Ishikawa (cell line): ENCODE results near the gene CELF2.

Experiments used
- CEBPB ChIP-seq: IDR thresholded peaks from 2 replicates; pipeline ENCODE4 v1.6.1; 2012
- EGR1 ChIP-seq: IDR thresholded peaks from 2 replicates; pipeline ENCODE4 v1.6.1; 2012
- EP300 ChIP-seq: IDR thresholded peaks from 2 replicates; pipeline ENCODE4 v1.6.1; 2012; ENCODE audit warnings: borderline replicate concordance
- FOXM1 ChIP-seq: IDR thresholded peaks from 2 replicates; pipeline ENCODE4 v1.6.1; 2012; ENCODE audit warnings: low read depth, borderline replicate concordance
- NFIC ChIP-seq: IDR thresholded peaks from 2 replicates; pipeline ENCODE4 v1.6.1; 2012
- RAD21 ChIP-seq: IDR thresholded peaks from 2 replicates; pipeline ENCODE4 v1.6.1; 2012; ENCODE audit warnings: low read depth
- TAF1 ChIP-seq: IDR thresholded peaks from 2 replicates; pipeline ENCODE4 v1.6.1; 2012; ENCODE audit warnings: low read depth, mild to moderate bottlenecking
- TEAD4 ChIP-seq: IDR thresholded peaks from 2 replicates; pipeline ENCODE4 v1.6.1; 2012
- TF ChIP-seq, protein P1 (sequence below): IDR thresholded peaks from 2 replicates; pipeline ENCODE4 v1.6.1; 2012; ENCODE audit warnings: low read depth, mild to moderate bottlenecking
- TF ChIP-seq, protein P2 (sequence below): IDR thresholded peaks from 2 replicates; pipeline ENCODE4 v1.6.1; 2012
- TF ChIP-seq, protein P3 (sequence below): IDR thresholded peaks from 2 replicates; pipeline ENCODE4 v1.6.1; 2012

DNA sequence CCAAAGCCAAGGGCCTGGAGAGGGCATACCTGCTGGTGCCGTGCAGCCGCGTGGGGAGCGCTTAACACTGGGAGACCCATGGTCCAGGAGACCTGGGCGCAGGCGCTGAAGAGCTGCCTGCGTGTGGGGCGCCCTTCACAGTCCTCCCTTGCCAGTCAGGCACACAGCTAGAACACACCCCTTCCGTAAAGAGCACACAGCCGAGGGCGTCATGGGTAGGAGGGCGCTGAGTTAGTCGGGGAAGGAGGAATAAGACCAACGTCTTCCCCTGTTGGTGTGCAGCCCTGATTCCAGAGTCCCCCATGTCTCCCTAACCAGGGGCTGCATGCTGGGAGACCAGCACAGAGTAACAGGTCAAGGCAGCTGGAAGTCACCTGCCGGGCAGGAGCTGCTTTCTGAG, 319.8 kb downstream of the CELF2 start:
- no peak for TF ChIP-seq NFIC
- TF ChIP-seq, protein P1, sequence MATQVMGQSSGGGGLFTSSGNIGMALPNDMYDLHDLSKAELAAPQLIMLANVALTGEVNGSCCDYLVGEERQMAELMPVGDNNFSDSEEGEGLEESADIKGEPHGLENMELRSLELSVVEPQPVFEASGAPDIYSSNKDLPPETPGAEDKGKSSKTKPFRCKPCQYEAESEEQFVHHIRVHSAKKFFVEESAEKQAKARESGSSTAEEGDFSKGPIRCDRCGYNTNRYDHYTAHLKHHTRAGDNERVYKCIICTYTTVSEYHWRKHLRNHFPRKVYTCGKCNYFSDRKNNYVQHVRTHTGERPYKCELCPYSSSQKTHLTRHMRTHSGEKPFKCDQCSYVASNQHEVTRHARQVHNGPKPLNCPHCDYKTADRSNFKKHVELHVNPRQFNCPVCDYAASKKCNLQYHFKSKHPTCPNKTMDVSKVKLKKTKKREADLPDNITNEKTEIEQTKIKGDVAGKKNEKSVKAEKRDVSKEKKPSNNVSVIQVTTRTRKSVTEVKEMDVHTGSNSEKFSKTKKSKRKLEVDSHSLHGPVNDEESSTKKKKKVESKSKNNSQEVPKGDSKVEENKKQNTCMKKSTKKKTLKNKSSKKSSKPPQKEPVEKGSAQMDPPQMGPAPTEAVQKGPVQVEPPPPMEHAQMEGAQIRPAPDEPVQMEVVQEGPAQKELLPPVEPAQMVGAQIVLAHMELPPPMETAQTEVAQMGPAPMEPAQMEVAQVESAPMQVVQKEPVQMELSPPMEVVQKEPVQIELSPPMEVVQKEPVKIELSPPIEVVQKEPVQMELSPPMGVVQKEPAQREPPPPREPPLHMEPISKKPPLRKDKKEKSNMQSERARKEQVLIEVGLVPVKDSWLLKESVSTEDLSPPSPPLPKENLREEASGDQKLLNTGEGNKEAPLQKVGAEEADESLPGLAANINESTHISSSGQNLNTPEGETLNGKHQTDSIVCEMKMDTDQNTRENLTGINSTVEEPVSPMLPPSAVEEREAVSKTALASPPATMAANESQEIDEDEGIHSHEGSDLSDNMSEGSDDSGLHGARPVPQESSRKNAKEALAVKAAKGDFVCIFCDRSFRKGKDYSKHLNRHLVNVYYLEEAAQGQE, result no peak
- no peak for TF ChIP-seq RAD21
- TF ChIP-seq, protein P2, sequence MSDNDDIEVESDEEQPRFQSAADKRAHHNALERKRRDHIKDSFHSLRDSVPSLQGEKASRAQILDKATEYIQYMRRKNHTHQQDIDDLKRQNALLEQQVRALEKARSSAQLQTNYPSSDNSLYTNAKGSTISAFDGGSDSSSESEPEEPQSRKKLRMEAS, result no peak
- TF ChIP-seq, protein P3, sequence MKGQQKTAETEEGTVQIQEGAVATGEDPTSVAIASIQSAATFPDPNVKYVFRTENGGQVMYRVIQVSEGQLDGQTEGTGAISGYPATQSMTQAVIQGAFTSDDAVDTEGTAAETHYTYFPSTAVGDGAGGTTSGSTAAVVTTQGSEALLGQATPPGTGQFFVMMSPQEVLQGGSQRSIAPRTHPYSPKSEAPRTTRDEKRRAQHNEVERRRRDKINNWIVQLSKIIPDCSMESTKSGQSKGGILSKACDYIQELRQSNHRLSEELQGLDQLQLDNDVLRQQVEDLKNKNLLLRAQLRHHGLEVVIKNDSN, result no peak
- no peak for TF ChIP-seq EP300
- TF ChIP-seq FOXM1, result no peak
- TF ChIP-seq CEBPB, result no peak
- no peak for TF ChIP-seq TEAD4
- no peak for TF ChIP-seq TAF1
- no peak for TF ChIP-seq EGR1
